Retinal pigment epithelial cell (primary cell): ENCODE results near the gene THAP3.
"Not testable (repeated sequence)": the region's sequence is repeated elsewhere in the genome, so short reads cannot be mapped to it uniquely, and the experiment has no call there.

Experiments
- DNase-seq: peaks from one replicate; pipeline ENCODE4 v3.0.0-alpha.2; 2010; ENCODE audit warnings: low read depth
- H3K4me3 ChIP-seq: 2 replicates; pipeline ENCODE4 v1.5.1; 2011; ENCODE audit warnings: mild to moderate bottlenecking, low read length, control low read depth, moderate library complexity
- CTCF ChIP-seq: conservative IDR thresholded peaks from 2 replicates; pipeline ENCODE4 v1.5.1; 2011; ENCODE audit warnings: low read depth, low read length, control low read depth, inconsistent platforms

Gene THAP3

GRCh38 chr1:6596886-6597776, 27.5 kb upstream of the THAP3 start:
- TF ChIP-seq CTCF, result no peak
- no peak overlapping the region for H3K4me3 ChIP-seq
- no peak for DNase-seq

DNA sequence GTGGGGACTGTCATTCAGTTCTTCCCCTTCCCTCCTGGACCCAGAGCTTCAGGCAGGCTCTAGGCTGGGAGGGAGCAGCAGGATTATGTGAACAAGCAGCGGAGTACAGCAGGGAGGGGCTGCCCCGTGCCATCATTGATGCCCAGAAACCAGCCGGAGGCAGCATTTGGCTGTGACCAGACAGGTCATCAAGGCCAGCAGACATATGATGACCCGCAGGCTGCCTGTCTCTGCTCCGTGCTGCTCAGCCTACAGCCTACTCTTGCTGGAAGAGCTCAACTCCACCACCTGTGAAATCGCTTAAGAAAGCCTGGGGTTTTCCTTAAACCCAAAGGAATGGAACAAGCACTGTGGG, 26.9 kb upstream of the THAP3 start:
- no peak for DNase-seq
- no peak for TF ChIP-seq CTCF
- no peak overlapping the region for H3K4me3 ChIP-seq

GRCh38 chr1:6599141-6599975, 25.3 kb upstream of the THAP3 start:
- peak overlapping the region; percentile 94 for H3K4me3 ChIP-seq
- DNase-seq, result no peak
- TF ChIP-seq CTCF, result no peak

DNA sequence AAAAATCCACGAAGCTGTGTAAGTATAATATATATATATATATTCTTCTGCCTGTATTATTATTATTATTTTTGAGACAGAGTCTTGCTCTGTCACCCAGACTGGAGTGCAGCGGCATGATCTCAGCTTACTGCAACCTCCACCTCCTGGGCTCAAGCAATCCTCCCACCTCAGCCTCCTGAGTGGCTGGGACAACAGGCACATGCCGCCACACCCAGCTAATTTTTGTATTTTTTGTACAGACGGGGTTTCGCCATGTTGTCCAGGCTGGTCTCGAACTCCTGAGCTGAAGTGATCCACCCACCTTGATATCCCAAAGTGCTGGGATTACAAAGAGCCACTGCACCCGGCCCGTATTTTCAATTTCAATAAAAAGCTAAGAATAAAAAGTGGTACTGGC, 24.7 kb upstream of the THAP3 start:
- DNase-seq, result not testable (repeated sequence)
- H3K4me3 ChIP-seq, result peak overlapping the region; percentile 94

GRCh38 chr1:6600410-6601048, 24.1 kb upstream of the THAP3 start:
- DNase-seq, result no peak
- H3K4me3 ChIP-seq, result peak overlapping the region; percentile 94
- TF ChIP-seq CTCF, result no peak

DNA sequence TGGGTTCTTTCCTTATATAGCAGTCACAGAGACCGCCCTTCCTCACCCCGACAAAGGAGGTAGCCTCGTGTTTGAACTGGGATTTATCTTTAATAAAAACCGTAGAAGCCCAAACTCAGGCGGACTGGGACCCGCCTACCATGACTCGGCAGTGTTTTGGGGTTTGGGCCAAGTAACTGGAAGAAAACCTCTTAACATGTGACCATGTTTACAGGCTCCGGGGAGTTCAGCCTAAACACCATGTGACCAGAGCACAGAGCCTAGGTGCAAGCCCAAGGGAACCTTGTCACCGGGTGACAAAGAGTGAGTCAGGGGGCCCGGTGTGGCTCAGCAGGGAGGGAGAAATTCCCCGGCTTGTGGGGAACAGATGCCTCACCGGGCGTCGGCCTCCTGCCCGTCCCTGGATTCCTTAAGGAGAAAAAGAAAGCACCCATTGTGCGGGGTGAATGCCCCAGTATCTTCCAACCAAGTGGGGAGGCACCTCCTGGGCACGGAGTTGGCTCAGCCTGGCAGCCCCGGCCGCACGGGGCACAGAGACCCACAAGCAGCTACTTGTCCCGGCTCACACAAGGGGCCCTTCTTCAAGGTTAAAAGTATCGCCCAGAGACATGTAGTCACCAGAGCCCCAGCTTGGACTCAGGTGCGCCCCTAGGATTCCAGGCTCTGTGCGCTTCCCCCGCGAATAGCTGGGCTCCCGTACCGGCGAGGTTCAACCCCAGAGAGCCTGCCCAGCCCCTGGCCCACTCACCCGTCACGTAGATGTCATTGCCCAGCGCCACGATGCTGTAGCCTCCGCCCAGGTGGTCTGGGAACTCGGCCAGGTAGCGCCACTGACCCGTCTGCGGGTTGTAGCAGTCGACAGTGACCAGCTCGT, 23.4 kb upstream of the THAP3 start:
- peak overlapping the region; percentile 94 for H3K4me3 ChIP-seq
- peak; percentile 93 for DNase-seq
- TF ChIP-seq CTCF, result peak; percentile 21
